ENCODE data around the gene TPM2. TPM values are rescaled to one million over a fixed set of nuclear protein-coding genes. Genes with fewer than 3 reads are reported as not detected.

The TPM2 gene
- total RNA-seq, 1 donor from 2014 or later: 174 TPM

GRCh38 chr9:35665471-35665818, 24.3 kb downstream of the TPM2 start:
- Histone ChIP-seq H2AFZ (replicated peaks) (no peak overlapping the region), H3K4me2 (peak overlapping the region; percentile 100)

DNA sequence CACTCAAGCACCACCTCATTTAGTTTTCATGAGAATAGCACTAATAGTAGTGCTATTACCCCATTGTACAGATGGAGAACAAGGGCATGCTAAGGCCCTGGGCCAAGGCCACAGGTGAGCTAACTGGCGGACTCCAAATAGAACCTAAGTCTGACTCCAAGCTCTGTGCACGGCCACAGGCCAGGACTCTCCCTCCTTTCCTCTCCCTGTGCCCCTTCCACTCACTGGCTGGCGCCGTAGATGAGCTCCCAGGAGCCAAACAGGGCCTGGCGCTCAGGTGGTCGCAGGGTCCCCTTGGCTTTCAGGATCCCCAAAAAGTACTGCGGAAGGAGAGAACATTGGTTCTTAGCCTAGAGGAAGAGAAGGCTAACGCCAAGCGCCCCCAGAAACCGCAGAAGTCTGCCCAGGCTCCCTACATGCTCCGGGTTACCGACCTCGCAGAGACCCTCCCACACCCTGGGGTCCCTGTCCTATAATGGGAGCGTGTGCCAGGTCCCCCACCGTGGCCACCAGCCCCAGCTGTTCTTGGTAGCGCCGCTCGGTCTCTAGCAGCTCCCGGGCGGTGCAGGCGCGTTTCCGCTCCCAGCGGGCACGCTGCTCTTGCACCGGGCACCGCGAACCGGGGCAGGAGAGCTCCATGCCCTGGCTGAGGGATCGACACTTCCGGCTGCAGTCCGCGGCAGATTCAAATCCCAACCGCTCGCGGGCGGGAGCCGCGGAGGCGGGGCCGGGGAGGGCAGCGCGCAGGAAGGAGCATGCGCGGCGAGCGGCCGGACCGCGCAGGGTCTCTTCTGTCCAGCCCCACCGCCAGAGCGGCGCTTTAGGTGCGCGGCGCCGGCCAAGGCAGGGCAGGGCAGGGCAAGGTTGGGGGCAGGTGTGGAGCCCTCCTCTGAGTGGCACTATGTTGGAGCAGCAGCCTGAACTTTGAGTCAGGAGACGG, 24.9 kb downstream of the TPM2 start, which contains the start of gene ARHGEF39:
Gene ARHGEF39 (minus strand): TSS at position 665 of the 940 bp plus-strand sequence. CDS start 26 bp downstream, at position 639.
- TF ChIP-seq, protein P1, sequence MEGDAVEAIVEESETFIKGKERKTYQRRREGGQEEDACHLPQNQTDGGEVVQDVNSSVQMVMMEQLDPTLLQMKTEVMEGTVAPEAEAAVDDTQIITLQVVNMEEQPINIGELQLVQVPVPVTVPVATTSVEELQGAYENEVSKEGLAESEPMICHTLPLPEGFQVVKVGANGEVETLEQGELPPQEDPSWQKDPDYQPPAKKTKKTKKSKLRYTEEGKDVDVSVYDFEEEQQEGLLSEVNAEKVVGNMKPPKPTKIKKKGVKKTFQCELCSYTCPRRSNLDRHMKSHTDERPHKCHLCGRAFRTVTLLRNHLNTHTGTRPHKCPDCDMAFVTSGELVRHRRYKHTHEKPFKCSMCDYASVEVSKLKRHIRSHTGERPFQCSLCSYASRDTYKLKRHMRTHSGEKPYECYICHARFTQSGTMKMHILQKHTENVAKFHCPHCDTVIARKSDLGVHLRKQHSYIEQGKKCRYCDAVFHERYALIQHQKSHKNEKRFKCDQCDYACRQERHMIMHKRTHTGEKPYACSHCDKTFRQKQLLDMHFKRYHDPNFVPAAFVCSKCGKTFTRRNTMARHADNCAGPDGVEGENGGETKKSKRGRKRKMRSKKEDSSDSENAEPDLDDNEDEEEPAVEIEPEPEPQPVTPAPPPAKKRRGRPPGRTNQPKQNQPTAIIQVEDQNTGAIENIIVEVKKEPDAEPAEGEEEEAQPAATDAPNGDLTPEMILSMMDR (IDR thresholded peaks at IDR 0.05): peak; percentile 53
- no peak for TF ChIP-seq EZH2 (IDR thresholded peaks at IDR 0.05)
- Histone ChIP-seq H3K4me2 (peak within 1 kb of the TSS; percentile 100), H4K20me1 (ENCODE audit: low read depth) (peaks cover 2% of the 10 kb centered on the region), H3F3A (ENCODE audit: low read depth) (peaks cover 22% of the 10 kb centered on the region), H3K27ac (no peak within 1 kb of the TSS), H3K9ac (peak within 1 kb of the TSS; percentile 43), H3K36me3 (no peaks in the 10 kb centered on the region), H3K9me3 (ENCODE audit: low read depth) (no peaks in the 10 kb centered on the region), H2AFZ (replicated peaks) (peak within 1 kb of the TSS; percentile 38), H3K27me3 (no peaks in the 10 kb centered on the region), H3K79me2 (ENCODE audit: low read depth) (peaks cover 21% of the 10 kb centered on the region), H3K4me1 (peaks cover 14% of the 10 kb centered on the region), H3K4me3 (peak within 1 kb of the TSS; percentile 78)
- Mint-ChIP-seq H3K36me3 (peaks cover 21% of the 10 kb centered on the region), H3K9me3 (no peaks in the 10 kb centered on the region), H3K4me3 (peak within 1 kb of the TSS; percentile 85), H3K27me3 (ENCODE audit: insufficient read depth, low read depth) (peaks cover 7% of the 10 kb centered on the region), H3K4me1 (peaks cover 39% of the 10 kb centered on the region), H3K27ac (no peak within 1 kb of the TSS)
- DNase-seq (ENCODE audit: low spot score): peak; percentile 94

More at GRCh38 chr9:35665471-35665818, 24.3 kb downstream of the TPM2 start:
- Histone ChIP-seq H3K9me3 (ENCODE audit: low read depth) (no peaks in the 10 kb centered on the region), H3K27me3 (no peaks in the 10 kb centered on the region), H3K9ac (no peak overlapping the region), H4K20me1 (ENCODE audit: low read depth) (no peaks in the 10 kb centered on the region), H3K4me1 (peaks cover 14% of the 10 kb centered on the region), H3K4me3 (peak overlapping the region; percentile 78), H3F3A (ENCODE audit: low read depth) (peaks cover 22% of the 10 kb centered on the region), H3K79me2 (ENCODE audit: low read depth) (peaks cover 21% of the 10 kb centered on the region), H3K27ac (no peak overlapping the region), H3K36me3 (no peaks in the 10 kb centered on the region)
- Mint-ChIP-seq H3K9me3 (no peaks in the 10 kb centered on the region), H3K27ac (no peak overlapping the region), H3K36me3 (peaks cover 16% of the 10 kb centered on the region), H3K4me3 (peak overlapping the region; percentile 85), H3K27me3 (ENCODE audit: insufficient read depth, low read depth) (peaks cover 9% of the 10 kb centered on the region), H3K4me1 (peaks cover 34% of the 10 kb centered on the region)
- TF ChIP-seq, protein P1 (IDR thresholded peaks at IDR 0.05): no peak
- TF ChIP-seq EZH2 (IDR thresholded peaks at IDR 0.05): no peak
- TF ChIP-seq EZH2phosphoT487 (IDR thresholded peaks at IDR 0.05): no peak
- no peak for DNase-seq (ENCODE audit: low spot score)

- no peak overlapping the region for H3K9ac ChIP-seq
- no peak overlapping the region for H3K4me3 ChIP-seq
- peaks cover 10% of the 10 kb centered on the region for H4K20me1 ChIP-seq (ENCODE audit: low read depth)
- Mint-ChIP-seq H3K27me3 (ENCODE audit: insufficient read depth, low read depth) (peaks cover 16% of the 10 kb centered on the region), H3K9me3 (peaks cover 3% of the 10 kb centered on the region), H3K36me3 (peaks cover 29% of the 10 kb centered on the region), H3K4me3 (peak overlapping the region; percentile 14), H3K27ac (no peak overlapping the region), H3K4me1 (peaks cover 54% of the 10 kb centered on the region)
- H3K27me3 ChIP-seq: no peaks in the 10 kb centered on the region
- peaks cover 42% of the 10 kb centered on the region for H3F3A ChIP-seq (ENCODE audit: low read depth)
- no peak overlapping the region for H3K27ac ChIP-seq
- no peaks in the 10 kb centered on the region for H3K9me3 ChIP-seq (ENCODE audit: low read depth)
- TF ChIP-seq, protein P1 (IDR thresholded peaks at IDR 0.05): no peak
- no peak for TF ChIP-seq EZH2phosphoT487 (IDR thresholded peaks at IDR 0.05)
- H3K79me2 ChIP-seq (ENCODE audit: low read depth): peaks cover 28% of the 10 kb centered on the region
- H2AFZ ChIP-seq (replicated peaks): no peak overlapping the region
- no peak for DNase-seq (ENCODE audit: low spot score)
- H3K4me2 ChIP-seq: no peak overlapping the region
- H3K36me3 ChIP-seq: no peaks in the 10 kb centered on the region
- peaks cover 14% of the 10 kb centered on the region for H3K4me1 ChIP-seq
These were observed 27.3 kb downstream of the TPM2 start for GRCh38 chr9:35662437-35662836.

Data from neural progenitor cell (in vitro differentiated cells).